T-helper 22 cell (primary cell): ENCODE results near the gene PDE4A.
"Not testable (repeated sequence)": the region's sequence is repeated elsewhere in the genome, so short reads cannot be mapped to it uniquely, and the experiment has no call there.

ENCODE experiments used
- DNase-seq: peaks from one replicate; pipeline ENCODE4 v3.0.0-alpha.2; 2020; ENCODE audit warnings: low read depth

Gene PDE4A

DNA sequence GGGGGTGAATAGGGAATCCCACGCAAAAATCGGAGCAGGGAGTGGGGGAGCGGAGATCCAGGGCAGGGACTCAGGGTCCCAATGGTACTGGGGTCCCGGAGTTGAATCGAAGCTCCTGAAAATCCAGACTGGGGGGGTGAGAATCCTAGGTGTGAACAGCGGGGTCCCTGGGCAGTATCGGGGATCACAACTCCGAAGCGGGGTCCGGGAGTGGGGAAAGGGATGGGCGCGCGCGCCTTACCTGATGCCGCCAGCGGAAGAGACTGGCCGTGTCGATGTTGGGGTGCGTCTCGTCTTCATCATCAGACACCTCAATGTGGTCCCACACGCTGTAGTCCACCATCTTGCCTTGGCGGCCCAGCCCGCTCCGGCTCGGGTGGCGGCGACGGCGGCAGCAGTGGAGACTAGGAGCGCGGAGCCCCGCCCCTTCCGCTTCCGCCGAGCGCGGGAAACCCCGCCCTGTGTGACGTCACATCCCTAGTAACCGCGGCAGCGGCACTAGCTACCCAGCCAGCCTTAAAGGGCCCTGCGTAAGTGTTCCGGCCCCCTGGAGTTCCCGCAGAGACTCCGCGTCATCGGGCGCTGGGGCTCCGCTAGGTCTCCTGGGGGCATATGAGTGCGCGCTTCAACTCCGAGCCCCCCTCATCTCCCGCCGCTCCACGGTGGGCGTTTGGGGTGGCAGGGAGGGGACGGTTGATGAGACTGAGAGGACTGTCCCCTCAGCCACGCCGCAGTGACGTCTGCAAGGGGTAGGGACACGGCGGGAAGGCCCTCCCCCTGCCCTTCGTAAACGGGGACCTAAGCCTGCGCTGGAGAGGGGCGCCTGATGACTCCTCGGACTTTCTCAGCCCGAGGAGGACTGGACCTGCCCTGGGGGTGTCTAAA, 17.0 kb upstream of the PDE4A start, which contains the start of gene CDC37:
TSS of gene CDC37 (minus strand) at position 406 of the 885 bp plus-strand sequence. CDS start at position 343, 63 bp downstream.
- DNase-seq, result peak; percentile 93

DNA sequence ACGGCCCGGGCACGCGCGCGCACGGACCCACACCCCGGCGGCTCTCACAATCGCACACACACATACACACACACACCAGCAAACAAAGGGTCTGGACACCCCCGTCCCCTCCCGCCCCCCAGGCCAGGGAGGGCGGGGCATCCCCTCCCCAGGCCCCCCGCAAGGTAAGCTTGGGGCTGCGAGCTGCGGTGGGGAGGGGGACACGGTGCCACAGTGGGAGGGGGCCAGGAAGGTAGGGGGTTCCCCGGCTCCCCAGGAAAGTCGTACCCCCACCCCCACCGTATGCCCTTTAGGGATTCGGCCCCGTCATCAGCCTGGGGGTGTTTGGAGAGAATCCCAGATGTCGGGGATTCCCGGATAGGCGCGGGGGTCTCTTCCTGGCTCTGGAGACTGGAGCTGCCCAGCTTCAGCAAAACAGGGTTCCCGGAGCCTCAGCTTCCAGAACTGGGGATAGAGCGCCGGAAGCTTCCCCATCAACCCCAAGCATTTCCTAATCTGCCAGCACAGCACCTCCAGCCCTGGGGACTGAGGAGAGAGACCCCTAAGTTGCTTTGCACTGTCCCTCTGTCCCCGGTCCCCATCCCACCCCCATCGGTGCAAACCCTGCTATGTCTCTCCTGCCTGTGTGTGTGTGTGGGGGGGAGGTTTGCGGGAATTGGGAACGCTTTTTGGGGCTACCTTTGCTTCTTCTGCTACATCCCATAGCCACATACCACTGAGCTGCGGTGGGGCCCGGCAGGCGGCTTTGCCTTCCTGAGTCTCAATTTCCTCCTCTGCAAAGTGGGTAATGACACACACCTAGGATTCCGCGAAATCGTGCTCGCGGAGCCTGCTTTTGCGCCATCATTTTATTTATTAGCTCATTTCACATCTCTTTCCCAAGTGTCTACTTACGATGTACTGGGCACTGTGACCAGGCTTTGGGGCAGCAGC, 15.2 kb upstream of the PDE4A start:
- DNase-seq, result peak; percentile 46

DNA sequence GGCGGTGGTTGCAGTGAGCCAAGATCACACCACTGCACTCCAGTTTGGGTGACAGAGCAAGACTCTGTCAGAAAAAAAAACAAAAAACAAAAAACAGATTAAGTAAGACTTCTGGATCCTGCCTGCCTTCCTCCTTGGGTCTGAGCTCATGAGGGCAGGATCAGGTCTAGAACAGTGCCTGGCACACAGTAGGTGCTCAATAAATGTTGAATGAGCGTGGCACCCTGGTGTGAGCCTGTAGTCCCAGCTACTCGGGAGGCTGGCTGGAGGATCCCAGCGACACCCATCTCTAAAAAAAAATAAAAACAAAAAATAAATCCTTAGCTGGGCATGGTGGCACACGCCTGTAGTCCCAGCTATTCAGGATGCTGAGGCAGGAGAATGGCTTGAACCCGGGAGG, 14.1 kb upstream of the PDE4A start:
- no peak for DNase-seq

DNA sequence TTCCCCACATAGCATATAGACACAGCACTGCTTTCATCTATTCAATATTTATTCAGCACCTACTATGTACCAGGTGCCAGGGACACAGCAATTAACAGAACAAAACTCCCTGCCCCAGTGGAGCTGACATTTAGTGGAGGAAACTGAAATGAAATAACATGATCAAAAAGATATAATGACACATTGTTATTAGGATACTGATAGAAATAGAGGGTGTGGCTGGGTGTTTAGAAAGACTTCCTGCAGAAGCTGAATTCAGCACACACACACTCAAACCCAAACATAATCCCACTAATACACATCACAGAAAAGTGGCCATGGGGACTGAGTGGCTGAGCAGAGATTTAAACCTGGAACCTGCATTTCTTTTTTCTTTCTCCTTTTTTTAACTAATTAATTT, 13.2 kb upstream of the PDE4A start:
- DNase-seq, result no peak

DNA sequence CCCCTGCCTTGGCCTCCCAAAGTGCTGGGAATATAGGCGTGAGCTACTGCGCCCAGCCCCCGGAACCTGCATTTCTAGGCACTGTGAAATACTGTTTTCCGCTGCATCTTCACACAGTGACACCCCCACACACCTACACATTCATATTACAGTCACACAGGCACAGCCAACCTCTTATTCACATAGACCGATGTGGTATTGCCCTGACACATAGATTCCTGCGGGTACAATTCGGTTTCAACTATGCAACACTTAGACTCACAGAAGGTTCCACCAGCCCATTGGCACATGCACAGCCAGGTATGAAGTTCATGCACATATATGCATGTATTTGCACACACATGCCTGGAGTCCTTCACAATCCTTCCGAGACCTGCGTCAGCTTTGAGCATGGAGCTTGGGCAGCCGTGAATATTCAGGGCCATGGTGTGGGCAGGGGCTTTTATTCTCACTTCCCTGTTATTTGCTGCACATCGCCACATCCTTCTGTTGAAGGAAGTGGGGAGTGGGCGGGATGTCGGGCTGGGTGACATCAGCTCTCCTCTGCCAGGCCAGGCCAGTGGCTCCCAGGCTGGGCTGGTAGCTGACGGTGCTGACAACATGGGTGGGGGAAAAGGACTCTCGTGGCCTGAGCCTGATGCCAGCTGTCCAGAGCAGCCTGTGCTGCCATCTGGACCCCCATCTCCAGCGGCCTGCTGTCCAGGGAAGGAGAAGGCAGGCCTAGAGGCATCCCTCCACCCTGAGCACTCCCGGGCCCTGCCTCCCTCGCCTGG, 11.6 kb upstream of the PDE4A start:
- DNase-seq, result peak; percentile 40

DNA sequence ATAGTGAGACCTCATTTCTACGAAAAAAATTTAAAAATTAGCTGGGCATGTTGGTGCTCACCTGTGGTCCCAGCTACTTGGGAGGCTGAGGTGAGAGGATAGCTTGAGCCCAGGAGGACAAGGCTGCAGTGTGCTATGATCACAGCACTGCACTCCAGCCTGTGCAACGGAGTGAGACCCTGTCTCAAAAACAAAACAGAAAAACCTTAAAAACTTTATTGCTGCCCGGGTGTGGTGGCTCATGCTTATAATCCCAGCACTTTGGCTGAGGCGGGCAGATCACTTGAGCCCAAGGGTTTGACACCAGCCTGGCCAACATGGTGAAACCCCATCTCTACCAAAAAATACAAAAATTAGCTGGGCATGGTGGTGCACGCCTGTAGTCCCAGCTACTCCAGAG, 9.1 kb upstream of the PDE4A start:
- not testable (repeated sequence) for DNase-seq

DNA sequence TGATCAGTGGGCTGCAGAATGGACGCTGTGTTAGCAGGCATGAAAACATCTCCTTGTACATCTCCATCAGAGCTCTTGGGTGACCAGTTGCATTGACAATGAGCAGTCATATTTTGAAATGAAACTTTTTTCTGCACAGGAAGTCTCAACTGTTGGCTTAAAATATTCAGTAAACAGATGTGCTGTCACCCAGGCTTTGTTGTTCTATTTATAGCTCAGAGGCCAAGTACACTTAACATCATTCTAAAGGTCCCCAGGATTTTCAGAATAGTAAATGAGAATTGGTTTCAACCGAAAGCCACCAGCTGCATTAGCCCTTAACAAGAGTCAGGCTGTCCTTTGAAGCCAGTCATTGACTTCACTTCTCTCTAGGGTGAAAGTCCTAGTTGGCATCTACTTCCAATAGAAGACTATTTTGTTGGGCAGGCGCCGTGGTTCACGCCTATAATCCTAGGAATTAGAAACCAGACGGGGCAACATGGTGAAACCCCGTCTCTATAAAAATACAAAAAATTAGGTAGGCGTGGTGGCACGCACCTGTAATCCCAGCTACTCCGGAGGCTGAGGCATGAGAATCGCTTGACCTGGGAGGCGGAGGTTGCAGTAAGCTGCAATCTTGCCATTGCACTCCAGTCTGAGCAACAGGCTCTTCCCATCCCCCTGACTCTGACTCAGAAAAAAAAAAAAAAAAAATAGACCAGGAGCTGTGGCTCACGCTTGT, 7.9 kb upstream of the PDE4A start:
- DNase-seq, result no peak

DNA sequence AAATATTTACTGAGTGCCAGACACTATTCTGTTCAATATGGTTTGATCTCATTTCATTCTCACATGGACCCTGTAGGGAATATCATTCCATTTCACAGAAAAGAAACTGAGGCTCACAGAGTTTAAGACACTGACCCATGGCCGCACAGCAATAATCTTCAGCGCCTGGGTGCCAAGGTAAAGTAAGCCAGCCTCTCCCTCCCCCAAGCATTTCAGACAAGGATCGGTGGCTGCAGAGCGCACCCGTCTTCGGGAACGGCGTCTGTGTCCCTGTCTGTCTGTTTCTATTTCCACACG, 4.3 kb upstream of the PDE4A start:
- DNase-seq, result no peak

DNA sequence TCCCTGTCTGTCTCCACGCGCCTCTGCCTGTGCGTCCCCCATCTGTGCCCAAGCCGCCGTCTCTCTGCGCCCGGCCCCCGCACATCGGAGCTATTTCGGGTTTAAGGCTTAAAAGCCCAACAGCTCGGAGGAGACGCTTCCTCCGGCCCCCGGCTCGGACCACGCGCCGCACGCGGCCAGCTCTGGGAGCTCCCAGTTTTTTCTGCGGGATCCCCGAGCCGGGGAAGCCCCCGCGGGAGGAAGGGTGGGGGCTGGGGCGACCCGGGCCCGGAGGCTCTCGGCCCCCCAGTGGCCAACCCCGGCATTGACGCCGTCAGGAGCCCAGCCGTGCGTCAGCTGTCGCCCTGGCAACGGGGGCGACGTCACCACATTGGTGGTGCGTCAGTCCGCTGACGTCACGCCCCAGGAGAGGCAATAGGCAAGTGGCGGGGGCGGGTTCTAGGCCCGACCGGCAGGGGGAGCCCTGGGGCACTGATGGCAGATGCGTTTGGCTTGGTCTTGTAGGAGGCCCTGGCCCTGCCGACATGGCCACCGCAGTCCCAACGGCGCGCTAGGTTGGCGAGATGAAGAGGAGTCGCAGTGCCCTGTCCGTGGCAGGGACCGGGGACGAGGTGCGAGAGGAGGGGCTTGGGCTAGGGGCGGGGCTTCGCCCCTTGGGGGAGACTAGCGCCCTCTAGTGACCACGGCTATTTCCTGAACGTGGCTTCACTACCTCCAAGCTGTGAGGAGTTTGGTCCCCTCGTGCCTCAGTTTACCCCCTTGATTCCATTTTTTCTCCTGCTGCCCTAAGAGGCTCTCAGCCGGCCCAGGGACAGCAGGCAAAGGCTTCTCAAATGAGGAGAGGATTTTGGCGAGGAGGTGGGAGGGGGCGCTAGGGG, 3.7 kb upstream of the PDE4A start:
- DNase-seq, result peak; percentile 97

DNA sequence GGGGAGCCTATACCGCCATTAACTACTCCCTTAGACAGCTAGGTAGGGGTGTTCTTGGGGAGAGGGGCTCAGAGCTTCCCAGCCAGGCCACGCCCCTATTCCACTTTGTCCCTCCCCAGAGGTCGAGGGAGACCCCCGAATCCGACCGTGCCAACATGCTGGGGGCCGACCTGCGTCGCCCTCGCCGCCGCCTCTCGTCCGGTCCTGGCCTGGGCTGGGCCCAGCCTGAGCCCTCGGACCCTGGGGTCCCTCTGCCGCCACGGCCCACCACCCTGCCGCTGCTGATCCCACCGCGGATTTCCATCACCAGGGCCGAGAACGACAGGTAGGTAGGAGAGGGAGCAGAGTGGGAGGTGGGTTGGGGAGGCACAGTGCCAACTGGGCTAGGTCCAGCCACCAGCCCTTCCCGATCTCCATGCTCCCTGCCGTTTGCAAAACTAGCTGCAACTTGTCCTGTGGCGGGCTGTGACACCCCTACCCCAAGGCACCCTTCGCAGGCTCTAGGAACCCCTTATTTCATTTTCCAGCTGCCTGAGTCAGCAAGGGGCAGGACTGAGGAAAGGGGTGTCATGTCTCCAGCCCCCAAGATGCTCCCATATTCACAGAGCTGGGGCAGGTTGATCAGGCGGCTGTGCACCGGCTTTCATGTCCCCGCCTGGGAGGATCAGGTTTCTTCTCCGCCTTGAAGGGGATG, 2.6 kb upstream of the PDE4A start:
- DNase-seq, result no peak

DNA sequence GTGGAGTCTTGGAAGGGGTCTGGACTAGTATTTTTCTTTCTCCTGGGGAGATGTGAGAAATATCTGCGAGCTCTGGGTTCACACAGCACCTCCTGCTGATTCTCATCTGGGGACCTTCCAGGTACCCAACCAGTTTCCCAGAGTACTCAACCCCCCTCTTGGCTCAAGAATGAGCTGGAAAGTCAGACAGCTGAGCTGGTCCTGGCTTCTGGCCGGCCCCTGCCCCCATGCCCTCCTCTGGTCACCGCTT, 2.2 kb upstream of the PDE4A start:
- DNase-seq, result no peak

DNA sequence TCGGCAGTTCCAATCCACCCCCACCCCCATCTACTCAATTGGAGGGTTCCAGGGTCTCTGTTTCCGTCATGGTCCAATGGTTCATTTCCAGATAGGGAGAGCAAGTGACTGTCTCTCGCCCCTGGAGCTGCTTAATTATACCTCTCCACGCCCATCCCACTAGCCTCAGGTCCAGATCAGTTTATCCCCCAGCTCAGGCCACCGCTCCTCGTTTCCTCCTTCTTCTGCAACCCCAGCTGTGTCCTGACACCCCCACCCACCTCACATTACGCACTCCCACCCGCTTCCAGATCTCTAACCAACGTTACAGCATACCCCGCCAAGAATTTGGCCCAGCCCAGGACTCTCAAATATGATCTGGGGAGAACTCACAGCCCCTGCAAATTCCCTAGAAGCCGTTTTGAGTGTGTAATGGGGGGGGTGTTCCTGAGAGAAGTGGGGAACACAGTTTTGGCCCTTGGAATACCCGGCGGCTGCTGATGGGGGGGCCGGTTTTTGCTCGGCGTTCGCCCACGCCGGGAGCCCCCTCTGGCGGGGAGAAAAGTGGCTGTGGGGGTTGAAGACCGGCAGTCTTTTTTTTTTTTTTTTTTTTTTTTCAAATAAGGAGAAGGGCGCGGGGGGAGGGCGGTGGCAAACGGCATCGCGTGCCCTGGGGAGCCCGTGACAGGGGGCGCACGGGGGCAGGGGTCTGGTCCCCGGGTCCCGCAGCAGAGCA, 1.7 kb upstream of the PDE4A start:
- no peak for DNase-seq

DNA sequence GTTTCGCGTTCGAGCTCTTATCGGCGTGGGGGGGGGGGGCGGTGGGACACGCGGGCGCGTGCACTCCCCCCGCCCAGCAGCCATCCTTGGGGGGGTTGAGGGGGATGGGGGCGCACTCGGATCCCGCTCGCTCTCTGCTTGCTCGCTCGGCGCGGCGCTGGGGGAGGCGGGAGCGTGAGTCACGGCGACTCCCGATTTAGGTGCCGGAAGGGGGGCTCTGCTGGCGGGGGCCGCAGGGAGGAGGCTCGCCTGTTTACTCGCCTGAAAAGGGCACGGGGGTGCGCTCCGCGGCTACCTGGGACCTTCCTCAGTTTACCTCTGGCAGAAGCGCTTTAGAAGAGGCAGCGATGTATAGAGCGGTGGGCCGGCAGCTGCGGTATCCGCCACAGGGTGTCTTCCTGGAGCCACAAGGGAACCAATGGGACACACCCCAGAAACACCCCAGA, 1.1 kb upstream of the PDE4A start:
- DNase-seq, result peak; percentile 27

DNA sequence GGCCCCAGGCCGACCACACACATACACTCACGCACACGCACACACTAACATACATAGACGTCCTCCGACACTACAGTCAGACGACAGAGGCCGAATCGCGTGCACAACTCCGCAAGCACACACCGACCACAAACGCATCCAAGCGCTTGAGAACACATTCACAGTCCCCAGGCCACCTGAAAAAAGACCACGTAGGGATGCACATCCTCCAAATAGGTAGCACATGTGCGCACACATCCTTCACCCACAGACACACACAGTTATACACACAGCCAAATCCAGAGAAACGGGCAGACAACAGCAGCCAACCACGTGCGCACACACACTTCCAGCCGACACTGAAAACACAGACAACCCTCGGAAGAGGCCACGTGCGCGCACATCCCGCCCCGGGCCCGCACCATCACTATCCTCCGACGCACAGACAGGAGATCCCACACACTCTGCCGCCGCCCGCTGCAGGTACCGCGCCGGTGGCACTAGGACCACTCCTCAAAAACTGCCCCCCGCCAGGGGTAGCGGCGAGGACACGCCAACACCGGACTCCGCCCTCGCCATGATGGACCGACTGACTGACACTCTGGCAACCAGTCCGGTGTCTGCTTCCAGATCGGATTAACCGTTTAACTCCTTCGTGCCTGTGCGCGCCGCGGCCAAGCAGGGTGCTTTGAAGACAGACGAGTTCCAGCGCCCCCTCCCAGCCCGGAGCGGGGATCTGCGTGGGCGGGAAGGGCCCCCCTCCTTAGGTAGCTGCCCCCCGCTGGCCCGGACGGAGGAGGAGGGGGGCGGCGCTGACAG, 493 bp upstream of the PDE4A start:
- peak; percentile 44 for DNase-seq

DNA sequence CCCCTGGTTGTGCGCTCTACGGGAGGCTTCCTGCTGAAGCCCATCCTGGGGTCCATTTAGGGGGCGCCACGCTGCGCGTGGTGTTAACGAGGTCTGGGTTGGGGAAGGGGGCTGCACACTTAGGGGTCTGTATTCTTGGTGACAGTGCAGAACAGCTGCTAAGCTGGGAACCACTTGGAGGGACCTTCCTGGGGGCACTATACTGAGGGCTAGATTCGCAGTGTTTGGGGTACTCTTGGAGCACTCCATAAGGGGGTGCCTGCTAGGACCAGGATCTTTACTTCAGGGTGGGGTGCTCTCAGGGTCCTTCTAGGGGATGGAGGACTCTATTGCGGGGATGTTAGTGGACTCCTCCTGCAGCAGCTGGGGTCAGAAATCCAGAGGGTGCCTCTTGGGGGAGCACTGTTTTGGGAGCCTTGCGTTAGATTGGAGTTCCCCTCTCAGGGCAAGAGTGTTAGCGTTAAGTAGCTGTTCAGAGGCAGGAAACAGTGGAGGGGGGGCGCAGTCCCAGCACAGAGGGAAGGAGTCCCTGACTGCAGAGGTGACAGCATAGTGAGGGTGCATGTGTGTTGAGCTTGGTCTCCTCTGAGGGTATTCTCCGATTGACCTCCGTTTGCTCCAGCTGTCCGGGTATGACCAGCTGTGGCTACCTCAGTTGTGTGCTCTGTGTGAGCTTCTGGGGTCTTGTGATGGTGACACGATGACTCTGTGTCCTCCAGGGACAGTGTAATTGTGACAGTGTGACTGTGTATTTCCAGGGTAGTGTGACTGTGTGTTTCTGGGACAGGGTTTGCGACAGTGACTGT, 1.1 kb downstream of the PDE4A start:
- no peak for DNase-seq

DNA sequence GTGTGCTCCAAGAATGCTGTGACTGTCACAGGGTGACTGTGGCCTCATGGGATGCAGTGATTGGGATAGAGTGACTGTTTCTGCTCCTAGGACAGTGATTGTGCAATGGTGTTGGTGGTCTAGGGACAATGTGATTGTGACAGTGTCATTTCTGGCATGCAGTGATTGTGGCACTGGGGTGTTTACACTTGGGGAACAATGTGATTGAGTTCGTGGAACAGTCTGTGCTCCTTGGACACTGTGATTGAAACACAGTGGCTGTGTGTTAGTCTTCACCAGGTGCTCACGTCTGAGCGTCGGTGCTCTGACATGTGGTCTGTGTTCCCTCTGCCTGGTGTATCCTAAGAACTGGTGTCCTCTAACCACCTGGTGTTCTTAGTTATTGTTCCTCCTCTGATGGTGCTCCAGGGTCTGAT, 1.7 kb downstream of the PDE4A start:
- DNase-seq, result no peak

DNA sequence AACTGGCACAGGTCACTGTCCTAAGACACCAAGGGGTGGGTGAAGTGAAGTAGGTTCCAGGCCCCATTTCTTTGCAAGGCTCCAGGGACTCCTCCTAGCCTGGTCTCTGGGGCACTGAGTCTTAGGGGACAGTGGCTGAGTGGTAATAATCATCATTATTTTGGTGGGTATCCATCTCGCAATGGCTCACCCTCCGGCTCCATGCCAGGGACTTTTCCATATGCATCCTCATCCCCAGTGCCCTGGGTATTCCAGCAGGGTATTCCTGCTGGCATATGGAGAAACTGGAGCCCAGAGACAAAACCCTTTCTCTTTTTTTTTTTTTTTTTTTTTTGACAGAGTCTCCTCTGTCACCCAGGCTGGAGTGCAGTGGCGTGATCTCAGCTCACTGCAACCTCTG, 2.5 kb downstream of the PDE4A start:
- DNase-seq, result no peak
